ENCODE results near the gene KIF23. TPM values are rescaled to one million over a fixed set of nuclear protein-coding genes. Genes with fewer than 3 reads are reported as not detected.
A peak's percentile ranks its signal among the peaks of the same experiment; 100 is the strongest.

KIF23 gene
- total RNA-seq, 1 experiment from 2014 or later = 60.9 TPM

DNA sequence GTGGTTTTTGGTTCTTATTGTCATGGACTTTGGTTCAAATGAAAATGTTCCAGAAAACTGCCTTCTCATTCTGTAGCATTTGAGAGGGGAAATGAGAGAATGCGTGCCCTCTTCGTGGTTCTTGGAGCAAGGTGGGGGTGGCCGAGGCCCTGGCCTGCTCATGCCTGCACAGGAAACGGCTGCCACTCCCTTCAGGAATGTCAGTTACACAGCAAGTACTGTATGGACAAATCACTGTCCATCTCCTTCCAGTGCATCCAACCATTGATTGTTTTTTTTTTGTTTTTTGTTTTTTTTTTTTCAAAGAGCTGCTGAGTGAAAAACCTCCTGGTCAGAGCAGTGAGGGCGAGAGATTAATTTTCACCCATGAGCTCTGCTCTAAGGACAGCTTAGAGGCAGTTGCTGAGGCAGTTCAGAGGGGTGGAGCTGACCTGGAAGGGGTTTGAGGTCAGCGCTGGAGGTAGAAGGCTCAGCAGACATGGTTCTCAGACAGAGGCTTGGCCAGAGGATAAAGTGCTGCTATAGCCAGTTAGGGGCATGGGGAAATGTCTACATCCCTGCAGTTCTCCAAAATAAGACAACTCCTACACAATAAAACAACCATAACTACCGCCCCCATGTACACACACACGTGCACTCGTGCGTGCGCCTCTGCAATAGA lies 20.2 kb upstream of the KIF23 start:
- no peak for DNase-seq (ENCODE audit: extremely low read depth, low read depth)

DNA sequence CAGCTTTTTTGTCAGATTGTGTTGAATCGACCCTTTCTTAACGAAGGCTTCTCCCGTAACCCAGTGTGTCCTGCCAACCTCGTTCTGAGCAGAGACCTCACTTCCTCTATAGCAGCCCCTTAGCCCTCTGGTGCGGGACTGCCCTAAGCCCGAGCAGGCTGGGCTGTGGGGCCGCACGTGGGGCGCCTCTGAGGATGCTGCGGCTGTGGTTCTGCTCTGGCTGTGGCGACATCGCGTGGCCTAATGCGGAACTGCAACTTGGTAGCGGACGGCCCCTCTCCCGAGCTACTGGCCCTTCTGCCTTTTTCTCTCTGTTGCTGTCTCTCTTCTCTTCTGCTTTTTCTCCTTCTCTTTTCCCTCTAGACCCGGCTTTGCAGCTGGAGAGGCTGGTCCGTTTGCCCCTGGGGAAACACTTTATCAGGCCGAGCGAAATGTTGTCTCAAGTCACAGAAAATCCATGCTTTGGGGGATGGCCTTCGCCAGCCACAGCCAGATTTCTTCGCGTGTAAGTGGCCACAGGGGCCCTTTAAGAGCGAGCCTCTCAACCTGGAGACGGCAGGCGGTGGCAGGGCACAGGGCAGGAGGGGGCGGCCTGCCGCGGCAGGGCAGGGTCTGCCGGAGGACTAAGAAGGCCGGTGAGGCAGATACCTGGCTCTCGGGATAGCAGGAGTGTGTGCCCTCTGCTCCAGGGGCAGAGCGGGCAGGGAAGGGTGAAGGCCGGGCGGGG lies 19.4 kb upstream of the KIF23 start:
- DNase-seq (ENCODE audit: extremely low read depth, low read depth) = peak; percentile 67

DNA sequence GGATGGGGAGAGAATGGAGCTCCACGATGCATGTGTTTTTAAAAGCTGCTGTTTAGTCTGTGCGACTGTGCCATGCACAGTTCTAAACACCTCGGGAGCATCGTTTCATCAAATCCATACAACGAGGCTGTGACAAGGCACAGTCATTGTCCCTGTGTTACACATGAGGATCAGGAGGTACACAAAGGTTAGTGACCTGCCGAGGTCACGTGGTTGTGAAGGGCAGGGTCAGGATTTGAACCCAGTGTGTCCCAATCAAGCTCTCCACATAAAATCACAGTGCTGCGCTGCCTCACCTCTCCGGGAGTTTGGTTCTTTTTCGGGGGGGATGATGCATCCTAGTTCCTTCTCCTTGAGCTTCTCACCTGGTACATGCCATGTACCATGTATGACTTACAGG lies 18.7 kb upstream of the KIF23 start:
- no peak for DNase-seq (ENCODE audit: extremely low read depth, low read depth)

DNA sequence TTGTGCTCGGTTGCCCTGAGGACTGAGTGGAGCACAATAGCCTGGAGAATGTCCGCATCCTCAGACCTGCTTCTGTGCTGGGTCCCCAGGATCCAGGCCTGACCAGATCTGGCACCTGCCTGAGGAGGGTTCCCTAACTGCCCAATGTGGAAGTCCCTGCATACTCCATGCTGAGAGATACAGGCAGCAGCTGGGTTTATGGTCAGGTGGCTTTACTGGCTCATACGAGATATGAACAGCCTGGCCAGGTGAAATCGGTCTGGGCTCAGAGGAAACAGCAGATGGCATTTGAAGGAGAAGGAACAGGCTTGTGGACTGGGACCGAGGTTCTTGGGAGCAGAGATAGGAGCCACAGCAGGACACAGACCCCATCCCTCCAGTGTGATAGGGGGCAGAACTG lies 18.2 kb upstream of the KIF23 start:
- no peak for DNase-seq (ENCODE audit: extremely low read depth, low read depth)

DNA sequence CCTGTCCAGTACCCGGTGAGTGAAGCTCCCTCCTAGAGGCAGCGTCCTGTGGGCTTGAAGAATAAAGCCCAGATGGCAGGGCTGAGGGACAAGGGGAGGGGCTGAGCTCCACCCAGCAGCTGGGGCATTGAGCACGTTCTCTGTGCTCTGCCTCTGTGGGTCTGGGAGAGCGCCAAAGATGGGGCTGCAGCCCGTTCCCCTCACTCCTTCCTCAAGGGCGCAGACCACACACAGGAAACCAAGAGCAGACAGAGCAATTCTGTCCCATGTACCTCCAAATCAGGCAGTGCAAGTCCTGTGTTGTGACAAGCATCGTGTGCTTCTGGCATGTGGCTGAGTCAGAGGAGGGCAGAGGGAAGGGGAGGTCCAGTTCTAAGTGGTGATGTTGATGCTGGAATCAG lies 15.7 kb upstream of the KIF23 start:
- no peak for DNase-seq (ENCODE audit: extremely low read depth, low read depth)

DNA sequence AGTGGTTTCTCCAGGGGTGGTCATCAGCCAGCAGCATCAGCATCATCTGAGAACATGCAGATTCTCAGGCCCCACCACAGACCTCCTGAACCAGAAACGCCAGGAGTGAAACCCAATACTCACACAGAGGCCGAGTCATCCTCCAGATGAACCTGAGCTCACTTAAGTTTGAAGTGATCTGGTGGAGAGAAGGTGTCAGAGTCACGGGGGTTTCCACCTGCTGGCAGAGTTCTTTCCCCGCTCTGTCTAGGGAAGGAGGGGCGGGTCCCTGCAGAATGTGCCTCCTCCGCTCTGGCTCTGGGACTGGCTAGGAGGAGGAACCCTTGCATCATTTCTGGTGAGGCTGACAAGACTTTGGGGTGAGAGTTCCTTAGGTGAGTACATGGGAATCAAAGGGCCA lies 13.3 kb upstream of the KIF23 start:
- DNase-seq (ENCODE audit: extremely low read depth, low read depth) = no peak

DNA sequence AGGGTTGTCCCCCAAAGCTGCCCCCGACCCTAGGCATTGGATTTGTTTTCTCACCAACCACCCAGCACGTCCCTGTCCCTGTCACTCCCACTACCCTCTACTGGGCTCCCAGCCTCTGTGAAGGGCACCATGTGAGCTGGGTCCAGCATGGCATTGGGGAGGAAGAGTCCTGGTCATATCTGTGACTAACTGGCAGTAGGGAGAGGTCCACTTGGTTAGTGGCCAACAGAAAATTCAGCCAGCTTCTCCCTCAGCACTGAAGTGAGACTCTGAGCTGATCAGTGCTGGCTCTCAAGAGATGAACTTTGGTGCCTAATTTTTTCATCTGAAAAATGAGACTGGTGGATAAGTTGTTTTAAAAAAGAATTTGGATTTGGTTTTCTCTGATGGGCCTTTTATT lies 11.3 kb upstream of the KIF23 start:
- no peak for DNase-seq (ENCODE audit: extremely low read depth, low read depth)

DNA sequence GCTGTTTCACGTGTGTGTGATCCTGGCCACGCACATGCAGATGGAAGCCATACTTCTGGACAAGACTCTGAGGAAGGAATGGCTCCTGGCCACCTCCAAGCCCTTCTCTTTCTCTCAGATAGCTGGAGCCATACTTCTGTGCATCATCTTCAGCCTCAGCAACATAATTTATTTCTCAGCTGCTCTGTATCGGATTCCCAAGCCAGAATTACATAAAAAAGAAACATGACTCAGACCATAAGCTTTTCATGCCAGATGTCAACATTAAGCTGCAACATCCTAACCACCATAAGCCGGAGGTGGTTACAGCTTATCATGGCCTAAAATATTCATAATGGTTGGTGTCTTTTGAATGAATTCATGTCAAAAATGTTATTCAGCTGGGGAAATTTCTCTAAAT lies 10.6 kb upstream of the KIF23 start:
- no peak for DNase-seq (ENCODE audit: extremely low read depth, low read depth)

DNA sequence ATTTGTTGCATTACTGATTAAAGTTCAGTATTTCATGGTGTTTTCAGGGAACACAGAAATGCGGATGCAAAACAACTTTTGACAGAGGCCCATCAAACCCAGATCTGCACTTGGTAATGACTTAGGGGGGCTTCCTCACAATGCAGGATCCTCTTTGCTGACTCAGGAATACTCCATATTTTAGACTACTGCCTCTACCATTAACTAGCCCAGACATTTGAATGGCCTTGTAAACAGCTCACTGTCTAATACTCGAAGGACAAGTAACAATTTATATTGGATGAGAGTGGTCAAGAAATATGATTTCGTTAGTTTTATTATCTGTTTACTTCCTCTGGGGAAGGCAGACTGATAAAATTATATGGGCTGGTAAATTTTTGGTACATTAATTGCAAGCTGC lies 9.0 kb upstream of the KIF23 start:
- DNase-seq (ENCODE audit: extremely low read depth, low read depth) = no peak

DNA sequence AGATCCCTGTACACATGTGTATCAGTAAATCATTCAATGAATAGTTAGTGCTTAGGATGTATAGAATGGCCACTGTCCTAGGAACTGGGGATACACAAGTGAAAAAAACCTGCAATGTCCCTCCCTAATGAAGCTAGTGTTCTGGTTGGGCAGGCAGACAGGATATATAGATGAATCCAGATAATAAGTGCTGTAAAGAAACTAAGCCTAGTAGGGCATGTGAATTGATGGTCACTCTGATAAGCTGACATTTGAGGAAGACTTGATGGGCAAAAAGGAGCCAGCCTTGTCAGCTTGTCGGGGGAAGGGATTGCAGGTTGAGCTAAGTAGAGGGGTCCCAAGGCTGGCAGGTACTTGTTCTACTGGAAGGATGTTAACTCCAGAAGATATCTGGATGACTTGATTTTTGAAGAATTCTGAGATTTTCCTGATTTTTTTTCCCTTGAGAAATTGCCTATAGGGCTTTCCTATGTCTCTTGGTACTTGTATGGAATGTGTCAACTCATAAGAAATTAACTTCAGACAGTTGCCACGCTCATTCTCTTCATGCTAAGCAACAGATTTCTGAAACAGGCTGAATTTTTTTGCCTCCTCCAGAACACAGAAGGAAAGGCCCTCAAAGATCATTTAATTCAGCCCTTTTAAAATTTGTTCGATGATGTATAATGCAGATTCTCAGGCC lies 6.3 kb upstream of the KIF23 start:
- no peak for DNase-seq (ENCODE audit: extremely low read depth, low read depth)

DNA sequence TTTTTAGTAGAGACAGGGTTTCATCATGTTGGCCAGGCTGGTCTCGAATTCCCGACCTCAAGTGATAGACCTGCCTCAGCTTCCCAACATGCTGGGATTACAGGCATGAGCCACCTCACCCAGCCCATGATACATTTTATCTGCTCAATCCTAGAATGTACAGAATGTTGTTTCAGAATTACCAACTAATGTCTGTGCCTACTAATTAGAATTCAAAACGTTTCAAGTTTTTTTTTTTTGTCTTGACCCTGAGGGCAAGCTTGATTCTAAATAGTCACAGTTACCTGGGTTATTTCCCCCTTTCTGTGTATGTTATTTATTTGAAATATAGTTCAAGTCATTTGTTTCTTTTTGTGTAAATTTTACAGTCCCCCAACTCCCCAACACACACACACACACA lies 5.3 kb upstream of the KIF23 start:
- no peak for DNase-seq (ENCODE audit: extremely low read depth, low read depth)

DNA sequence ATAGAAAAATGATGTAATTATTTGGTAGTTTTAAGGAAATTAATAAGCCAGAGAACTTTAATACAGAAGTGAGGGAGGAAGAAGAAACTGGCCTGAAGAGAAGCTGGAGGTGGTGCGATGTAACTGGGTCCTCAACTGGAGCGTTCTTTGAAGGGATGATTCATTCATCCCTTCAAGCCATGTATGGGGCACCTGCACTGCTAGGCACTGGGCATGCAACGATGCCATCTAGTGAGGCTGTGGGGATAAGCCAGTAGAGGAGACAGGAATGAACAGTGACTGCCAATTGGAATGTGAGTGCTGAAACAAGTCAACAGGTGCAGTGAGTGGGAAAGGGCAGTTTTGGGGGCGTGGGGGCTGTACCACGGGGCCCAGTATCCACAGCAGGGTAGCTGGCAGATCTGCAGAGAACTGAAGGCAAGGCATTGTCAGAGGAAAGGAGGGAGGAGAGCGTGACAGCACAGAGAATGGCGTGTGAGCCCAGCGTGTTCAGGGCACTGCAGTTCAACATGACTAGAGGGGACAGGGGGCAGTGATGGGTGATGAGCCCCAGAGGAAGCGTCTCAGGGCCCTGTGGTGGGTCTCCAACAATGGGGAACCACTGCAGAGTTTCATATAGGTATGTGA lies 3.8 kb upstream of the KIF23 start:
- DNase-seq (ENCODE audit: extremely low read depth, low read depth) = peak; percentile 78

DNA sequence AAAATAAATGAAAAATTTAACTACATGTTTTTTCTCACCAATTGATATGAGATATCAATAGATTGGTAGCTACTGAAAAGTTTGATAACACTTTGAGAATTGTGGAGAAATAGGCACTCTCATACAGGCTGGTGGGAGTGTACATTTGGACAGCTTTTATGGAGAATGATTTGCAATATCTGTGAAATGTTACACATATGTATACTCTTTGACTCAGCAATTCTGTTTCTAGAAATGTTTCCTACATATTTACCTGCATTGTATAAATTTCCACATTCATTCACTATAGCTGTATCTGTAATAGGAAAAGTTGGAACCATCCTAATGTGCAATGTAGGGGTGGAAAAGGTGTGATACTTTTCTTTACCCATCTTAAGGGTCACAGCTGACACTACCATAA lies 1.9 kb upstream of the KIF23 start:
- DNase-seq (ENCODE audit: extremely low read depth, low read depth) = no peak

DNA sequence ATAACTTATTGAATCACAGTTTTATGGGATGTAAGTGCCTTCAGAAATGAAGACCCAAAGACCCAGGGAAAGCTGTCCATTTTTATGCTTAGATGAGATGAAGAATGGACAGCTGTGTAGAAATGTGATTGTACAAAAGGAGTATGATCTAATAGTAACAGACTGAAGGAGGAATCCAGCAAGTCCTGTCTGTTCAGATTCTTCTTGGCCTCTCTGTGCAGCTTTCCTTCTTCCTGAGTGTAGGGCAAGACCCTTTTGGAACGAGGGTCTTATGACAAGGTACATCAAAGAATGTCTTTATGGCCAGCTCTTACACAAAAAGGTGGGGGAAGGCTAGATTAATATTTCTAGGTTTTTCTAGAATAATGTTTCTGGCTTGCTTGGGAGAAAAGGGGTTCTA lies 1.4 kb upstream of the KIF23 start:
- no peak for DNase-seq (ENCODE audit: extremely low read depth, low read depth)

DNA sequence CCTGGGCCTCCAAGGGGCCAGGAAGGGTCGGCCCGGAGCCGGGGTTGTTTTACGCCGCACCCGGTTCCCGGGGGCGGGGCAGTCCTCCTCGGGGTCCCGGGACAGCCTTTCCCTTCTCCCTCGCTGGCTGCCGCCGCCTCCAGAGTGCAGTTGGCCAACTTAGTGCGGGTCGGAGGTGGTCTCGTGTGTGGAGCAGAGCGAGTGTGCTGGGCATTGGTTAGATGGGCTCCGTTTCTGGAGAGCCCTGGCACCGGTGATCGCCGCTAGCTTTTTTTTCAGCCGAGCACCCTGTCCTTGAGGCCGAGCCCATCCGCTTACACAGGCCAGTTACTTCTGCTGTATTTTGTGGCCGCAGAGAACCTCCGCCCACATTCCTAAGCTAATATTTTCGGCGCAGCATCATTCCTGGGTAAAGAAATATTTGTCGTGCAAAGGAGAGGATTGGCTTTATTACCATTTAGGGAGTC lies 585 bp downstream of the KIF23 start:
- DNase-seq (ENCODE audit: extremely low read depth, low read depth) = peak; percentile 65

DNA sequence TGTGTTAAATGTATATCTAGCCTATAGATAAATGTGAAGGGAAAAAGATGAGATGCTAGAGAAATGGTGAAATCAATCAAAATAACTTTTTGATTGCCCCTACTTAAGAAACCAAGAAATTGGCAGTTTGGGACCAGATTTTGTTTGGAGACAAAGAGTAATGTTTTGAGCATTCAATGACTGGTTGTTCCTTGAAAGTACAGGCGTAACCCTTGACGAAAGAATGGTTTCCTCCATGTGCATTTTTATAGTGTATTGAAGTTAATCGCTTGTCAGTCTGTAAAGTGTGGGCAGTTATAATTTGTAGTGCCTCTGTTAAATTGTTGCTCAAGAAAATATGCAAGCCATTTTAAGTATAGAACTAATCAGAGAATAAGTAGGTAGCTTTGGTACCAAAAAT lies 1.2 kb downstream of the KIF23 start:
- DNase-seq (ENCODE audit: extremely low read depth, low read depth) = no peak

DNA sequence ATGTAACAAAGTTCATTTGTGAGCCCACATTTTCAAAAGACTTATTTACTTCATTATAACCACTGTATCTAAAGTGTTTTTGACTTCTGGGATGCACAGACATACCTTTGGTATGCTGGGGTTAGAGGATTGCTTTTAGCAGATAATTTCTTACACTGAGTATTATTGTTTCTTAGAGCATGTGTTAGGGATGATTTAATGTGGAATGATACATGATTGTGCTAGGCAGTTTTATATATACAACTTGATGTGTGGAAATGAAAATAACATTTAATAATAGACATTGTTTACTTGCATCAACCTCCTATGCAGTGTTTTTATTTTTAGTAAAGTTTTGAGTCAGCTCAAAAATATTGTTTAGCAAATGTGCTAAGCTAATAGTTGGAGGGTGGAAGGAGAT lies 3.4 kb downstream of the KIF23 start:
- DNase-seq (ENCODE audit: extremely low read depth, low read depth) = no peak

DNA sequence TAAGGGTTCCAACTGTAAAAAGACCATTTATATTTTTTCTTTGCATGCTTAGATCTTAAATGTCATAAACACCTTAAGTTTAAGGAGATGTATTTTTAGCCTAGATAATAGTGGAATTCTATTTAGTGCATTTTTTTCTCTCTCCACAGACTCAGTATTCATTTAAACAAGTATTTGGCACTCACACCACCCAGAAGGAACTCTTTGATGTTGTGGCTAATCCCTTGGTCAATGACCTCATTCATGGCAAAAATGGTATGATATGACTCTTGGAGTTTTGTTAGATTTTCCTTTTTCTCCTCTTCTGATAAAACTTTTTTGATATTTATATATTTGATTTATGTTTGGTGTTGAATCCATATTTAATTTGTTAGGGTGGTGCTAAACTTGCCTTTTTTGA lies 7.3 kb downstream of the KIF23 start:
- DNase-seq (ENCODE audit: extremely low read depth, low read depth) = no peak

DNA sequence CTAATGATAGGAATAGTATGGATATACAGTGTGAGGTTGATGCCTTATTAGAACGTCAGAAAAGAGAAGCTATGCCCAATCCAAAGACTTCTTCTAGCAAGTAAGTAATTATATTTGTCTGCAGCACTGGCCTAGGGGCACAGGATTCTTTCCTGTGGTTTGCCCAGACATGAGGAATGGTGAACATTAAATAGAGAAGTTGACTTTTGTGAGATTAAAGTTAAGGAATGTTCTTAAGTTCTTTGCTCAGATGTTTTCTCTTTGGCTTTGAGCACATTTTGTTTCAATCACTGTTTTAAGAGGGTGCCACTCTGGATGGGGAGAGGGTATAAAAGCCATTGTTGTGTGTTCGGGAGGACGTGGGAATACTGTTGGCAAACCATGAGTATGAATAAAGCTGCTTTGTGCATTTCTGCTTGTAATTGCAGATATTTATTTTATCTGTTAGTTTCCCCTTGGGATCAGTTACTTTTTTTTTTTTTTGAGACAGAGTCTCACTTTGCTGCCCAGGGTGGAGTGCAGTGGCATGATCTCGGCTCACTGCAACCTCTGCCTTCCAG lies 8.3 kb downstream of the KIF23 start:
- no peak for DNase-seq (ENCODE audit: extremely low read depth, low read depth)

DNA sequence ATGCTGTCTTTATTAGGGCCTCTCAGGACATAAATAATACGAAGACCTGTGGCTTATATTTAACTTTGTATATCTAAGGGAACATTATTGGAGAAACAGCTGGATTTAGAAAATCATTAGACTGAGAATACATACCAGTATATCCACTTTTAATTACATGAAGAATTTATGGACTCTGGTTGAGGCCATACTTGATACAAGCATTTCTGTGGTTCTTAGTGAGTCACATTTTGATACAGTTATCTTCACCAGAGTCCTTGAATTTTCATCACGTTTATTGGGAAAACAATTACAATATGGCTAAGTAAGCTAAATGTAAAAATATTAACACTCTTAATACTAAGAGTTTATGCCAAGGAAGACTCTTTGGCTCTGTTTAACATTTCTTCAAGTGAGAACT lies 9.9 kb downstream of the KIF23 start:
- DNase-seq (ENCODE audit: extremely low read depth, low read depth) = no peak

DNA sequence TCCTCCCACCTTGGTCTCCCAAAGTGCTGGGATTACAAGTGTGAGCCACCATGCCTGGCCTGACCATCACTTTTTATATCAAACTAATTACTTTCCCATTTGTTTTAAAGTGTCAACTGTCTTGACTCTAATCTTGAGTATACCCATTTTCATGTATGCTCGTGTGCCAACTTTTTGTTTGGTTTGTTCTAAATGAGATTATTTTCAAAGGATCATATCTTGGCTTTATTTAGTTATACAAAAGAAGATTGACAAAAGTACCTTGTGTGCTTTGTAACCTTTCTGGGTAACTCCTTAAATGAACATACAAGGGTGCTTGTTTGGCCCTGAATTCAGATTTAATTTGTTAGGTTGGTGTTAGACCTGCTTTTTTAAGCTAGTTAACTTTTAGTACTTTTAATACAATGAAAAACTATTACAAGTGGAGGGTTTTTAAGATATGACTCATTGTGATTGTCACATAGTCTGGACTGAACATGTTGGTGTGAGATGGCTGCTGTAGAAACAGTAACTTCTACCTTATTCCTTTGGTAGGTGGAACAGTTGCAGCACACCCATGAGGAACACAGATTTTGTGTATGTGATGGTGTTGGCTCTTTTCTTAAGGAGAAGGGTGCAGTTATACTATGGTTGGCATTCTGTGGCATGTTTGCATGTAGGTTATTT lies 10.7 kb downstream of the KIF23 start:
- DNase-seq (ENCODE audit: extremely low read depth, low read depth) = no peak
